Amygdala (tissue), 56 donors: Measurements from ENCODE around the gene CHRNA4.

Experiments used
- DNase-seq, 56 donors: peaks; one replicate each; lab custom pipeline; 2025; lab: John Stamatoyannopoulos, UW

Gene CHRNA4

DNA sequence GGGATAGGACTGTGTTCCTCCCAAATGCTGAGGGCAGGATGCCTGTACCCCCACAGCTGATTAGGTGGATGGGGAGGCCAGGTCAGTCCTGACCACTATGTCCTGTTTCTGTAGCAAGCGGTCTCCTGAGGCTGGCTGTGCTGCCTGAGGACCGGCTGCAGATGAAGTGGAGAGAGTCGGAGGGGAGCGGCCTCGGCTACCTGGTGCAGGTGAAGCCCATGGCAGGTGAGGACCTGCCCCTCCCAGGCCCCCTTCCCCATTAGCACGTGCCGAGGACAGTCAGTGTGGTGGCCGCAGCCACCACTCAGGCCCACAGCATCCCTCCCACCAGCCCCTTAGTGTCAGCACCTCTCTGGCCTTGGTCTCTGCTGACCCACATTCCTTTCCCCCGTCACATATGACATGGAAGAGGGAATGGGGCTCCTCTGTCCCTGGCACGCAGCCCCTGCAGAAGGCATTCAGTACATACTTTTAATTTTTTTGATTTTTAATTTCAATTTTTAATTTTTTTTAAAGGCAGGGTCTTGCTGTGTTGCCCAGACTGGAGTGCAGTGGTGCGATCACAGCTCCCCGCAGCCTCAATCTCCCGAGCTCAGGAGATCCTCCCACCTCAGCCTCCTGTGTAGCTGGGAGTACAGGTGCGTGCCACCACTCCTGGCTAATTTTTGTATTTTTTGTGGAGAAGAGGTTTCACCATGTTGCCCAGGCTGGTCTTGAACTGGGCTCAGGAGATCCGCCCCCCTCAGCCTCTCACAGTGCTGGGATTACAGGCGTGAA is 63.2 kb downstream of the CHRNA4 start:
- DNase-seq: no peak

DNA sequence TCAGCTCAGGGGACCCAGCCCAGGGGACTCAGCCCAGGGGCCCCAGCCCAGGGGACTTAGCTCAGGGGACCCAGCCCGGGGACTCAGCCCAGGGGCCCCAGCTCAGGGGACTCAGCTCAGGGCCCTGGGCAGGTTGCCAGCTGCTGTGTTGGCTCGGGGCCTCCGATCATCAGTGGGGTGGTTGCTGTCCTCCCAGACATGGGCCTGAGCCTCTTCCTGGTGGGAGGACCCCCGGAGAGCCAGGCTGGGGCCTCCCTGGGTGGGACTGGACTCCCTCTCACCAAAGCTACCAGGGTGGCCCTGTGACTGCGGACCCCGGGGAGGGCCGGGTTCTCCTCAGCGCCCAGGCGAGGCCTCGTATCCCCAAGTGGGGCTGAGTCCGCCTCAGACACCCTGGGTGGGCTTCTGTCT is 63.8 kb downstream of the CHRNA4 start:
- no peak for DNase-seq

DNA sequence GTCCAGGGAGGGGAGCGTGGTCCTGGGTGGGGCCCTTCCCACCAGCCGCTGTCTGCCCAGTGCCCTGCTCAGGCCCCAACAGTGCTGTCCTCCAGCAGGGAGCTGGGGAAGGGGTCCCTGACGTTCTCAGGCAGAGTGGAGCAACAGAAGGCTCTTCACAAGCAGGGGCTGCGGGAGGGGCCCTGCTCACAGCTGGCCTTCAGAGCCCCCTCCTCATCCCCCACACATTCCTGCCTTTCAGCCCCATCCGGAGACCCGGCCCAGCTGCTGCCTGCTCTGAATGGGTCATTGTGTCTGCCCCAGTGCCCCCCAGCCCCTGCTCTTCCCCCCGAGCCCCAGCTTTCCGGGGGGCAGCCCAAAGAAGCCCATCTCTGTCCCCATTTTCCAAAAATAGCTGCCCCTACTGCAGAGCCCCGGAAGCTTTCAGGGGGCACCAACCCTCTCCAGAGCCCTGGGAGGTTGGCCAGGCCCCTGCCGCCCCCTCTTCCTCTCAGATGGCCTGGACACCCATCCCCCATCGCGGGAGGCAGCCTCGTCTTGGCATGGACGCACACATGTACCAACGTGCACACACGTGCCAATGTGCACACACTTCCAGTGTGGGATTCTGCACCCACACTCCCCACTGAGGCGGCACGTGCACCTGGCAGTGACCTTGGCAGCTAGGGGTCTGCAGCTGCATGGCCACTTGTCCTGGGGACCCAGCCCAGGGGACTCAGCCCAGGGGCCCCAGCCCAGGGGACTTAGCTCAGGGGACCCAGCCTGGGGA is 64.4 kb downstream of the CHRNA4 start:
- peak in 17 of 56 donors; percentile 15 to 50 (median 31) for DNase-seq

DNA sequence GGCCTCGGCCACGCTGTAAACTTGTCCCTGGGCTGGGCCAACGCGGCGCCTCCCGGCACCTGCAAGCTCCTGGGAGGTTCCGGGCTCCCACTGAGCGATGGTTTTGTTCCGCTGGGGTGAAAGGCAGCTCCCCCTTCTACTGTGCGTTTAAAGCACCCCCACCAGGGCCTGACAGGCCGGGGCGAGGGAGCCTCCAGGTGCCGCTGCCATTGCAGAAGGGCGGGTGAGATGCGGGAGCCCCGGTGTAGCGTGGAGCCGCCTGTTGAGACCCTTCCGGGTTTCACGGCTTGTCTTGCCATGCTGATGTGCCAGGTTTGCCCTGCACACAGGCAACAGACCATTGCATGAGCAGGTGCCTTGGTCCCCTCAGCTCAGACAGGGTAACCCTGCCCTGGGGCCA is 65.3 kb downstream of the CHRNA4 start:
- DNase-seq: no peak

DNA sequence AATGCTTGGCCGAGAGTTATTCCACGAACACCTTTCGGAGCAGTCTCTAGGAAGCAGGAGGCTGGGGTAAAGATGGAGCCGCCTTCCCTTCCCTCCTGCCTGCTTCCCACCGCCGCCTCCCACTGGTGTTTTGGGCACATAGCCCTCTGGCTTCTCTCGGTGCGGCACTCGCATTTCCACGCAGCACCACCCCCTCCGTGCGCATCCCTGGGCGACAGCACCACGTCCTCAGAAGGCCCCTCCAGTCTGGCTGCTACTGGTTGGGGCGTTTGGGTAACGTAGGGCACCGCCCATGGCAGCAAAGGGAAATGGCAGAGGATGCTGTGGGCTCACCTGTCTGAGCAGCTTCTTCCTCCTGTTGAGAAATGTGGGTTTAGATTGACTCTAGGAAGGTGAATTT is 65.7 kb downstream of the CHRNA4 start:
- DNase-seq: peak in 2 of 56 donors; percentile 9 to 12

DNA sequence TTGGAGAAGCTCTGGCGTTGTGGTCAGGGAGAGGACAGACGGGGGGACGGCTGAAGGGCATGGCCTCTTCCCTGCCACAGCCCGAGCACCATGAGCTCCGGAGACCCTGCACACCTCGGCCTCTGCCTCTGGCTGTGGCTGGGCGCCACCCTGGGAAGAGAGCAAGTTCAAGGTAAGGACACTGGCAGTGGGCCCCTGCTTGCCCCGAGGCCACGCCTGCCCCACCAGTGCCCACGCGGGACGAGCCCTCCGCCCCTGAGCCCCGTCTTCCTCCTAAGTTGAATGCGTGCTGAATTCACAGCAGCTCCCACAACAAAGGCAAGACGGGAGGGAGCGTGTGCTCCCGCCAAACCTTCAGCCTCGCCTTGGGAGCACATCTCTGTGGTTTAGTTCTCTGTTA is 66.1 kb downstream of the CHRNA4 start:
- DNase-seq: no peak

DNA sequence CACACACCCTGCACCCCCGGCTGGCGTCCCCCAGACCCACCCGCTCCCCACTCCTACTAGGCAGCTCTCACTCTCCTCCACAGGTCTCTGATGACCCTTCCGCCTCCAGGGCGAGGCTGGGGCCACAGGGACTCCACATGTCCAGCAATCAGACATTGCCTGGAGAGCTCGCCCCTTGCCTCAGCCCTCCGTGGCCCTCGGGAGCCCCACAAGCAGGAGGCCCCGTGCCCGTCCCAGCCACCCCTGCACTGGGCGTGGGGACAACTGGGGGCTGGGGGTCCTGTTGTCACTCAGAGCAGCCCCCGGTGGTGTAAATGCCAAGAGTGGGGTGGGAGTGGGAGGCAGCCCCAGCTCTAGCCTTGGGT is 66.6 kb downstream of the CHRNA4 start:
- no peak for DNase-seq

DNA sequence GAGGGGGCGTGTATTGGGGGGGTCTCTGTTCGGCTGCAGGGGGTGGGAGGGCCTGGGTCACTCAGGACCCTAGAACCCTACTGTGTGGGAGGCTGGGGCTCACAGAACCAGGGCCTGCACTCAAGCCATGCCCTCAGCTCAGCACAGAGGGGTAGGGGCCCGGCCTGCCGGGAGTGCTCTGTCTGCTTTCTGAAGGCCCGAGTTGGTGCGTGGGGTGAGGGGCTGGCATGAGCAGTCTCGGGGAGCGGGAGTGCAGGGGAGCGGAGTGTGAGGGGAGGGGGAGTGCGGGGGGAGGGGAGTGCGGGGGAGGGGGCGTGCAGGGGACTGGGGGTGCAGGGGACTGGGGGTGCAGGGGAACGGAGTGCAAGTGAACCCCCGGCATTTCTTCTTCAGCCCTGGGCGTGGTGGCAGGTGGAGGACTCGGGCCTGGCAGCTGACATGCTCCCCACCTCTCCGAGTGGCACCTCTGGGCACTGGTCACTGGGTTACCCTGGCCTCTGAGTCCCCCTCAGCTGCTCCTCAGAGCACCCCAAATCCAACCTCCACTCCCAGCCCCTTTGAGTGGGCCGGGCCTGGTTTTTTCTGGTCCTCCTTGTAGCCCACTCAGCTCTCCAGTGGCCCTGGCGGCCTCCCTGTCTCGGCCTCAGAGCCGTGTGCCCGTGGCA is 67.1 kb downstream of the CHRNA4 start:
- no peak for DNase-seq

DNA sequence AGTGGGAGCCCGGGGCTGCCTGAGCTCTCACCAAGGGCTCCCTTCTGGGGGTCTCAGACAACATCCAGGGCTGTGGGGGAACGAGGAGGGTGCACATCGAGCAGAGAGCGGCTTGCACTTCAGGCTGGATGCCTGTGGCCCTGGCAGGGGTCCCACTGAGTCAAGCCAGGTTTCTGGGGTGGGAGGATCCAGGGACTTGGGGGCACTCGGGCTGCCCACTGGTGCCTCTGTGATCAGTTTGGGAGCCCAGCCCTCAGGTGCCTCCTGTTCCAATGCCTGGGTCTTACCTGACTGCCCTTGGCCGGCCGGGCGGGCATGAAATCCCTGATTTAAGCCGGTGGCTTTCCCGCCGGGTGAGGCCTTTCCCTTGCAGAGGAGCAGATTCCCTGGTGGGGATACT is 67.7 kb downstream of the CHRNA4 start:
- no peak for DNase-seq
